NAMALWA (cell line): Measurements from ENCODE around the gene FRYL.
"Not testable (repeated sequence)": the region's sequence is repeated elsewhere in the genome, so short reads cannot be mapped to it uniquely, and the experiment has no call there.

Experiments
- DNase-seq: peaks from one replicate; pipeline ENCODE4 v3.0.0-alpha.2; 2015; ENCODE audit warnings: low spot score

The FRYL gene

GRCh38 chr4:48785302-48785701 is 5.2 kb upstream of the FRYL start:
- no peak for DNase-seq

- no peak for DNase-seq
Observed at GRCh38 chr4:48781968-48782367, 1.9 kb upstream of the FRYL start.

- DNase-seq = peak; percentile 63
Observed at GRCh38 chr4:48780865-48781214, 761 bp upstream of the FRYL start.

GRCh38 chr4:48779095-48779997 is 733 bp downstream of the FRYL start:
- DNase-seq = peak; percentile 76

- peak; percentile 37 for DNase-seq
Observed at GRCh38 chr4:48778431-48779094, 1.5 kb downstream of the FRYL start.

- DNase-seq = no peak
Observed at GRCh38 chr4:48777739-48778138, 2.3 kb downstream of the FRYL start.

- no peak for DNase-seq
Observed at GRCh38 chr4:48774760-48775710, 5.0 kb downstream of the FRYL start.

- DNase-seq = no peak
Observed at GRCh38 chr4:48772556-48772955, 7.5 kb downstream of the FRYL start.

GRCh38 chr4:48767055-48767929 is 12.8 kb downstream of the FRYL start:
- DNase-seq = peak; percentile 30

- no peak for DNase-seq
Observed at GRCh38 chr4:48766131-48766792, 13.8 kb downstream of the FRYL start.

GRCh38 chr4:48762408-48762807 is 17.7 kb downstream of the FRYL start:
- DNase-seq = no peak

- DNase-seq = no peak
Observed at GRCh38 chr4:48761286-48761685, 18.8 kb downstream of the FRYL start.

GRCh38 chr4:48758703-48759102 is 21.4 kb downstream of the FRYL start:
- not testable (repeated sequence) for DNase-seq

GRCh38 chr4:48756689-48757220 is 23.3 kb downstream of the FRYL start:
- DNase-seq = no peak

GRCh38 chr4:48755281-48755680 is 24.8 kb downstream of the FRYL start:
- no peak for DNase-seq

- DNase-seq = no peak
Observed at GRCh38 chr4:48753159-48753558, 26.9 kb downstream of the FRYL start.

- DNase-seq = no peak
Observed at GRCh38 chr4:48752726-48753125, 27.4 kb downstream of the FRYL start.

GRCh38 chr4:48752246-48752645 is 27.8 kb downstream of the FRYL start:
- DNase-seq = no peak

GRCh38 chr4:48748949-48749596 is 31.0 kb downstream of the FRYL start:
- no peak for DNase-seq
